Lower leg skin (tissue), 3 donors: ENCODE data around the gene ADISSP.

Experiments used
- CTCF ChIP-seq, 3 donors: fragments of 450-650 bp; IDR thresholded peaks; one replicate each; pipeline ENCODE4 v1.5.1; 2016; ENCODE audit warnings: antibody characterized with exemption in 3 of 3, mild to moderate bottlenecking in 3 of 3, moderate library complexity in 2 of 3
- POLR2A ChIP-seq, 2 donors: fragments of 450-650 bp; IDR thresholded peaks; one replicate each; pipeline ENCODE4 v1.6.1; 2016 to 2017; ENCODE audit warnings: antibody characterized with exemption in 2 of 2, mild to moderate bottlenecking in 1 of 2, moderate library complexity in 1 of 2

GRCh38 chr20:3798908-3799248 is 31.3 kb upstream of the ADISSP start:
- TF ChIP-seq POLR2A (IDR thresholded peaks at IDR 0.05) (no peak), CTCF (IDR thresholded peaks at IDR 0.05) (no peak)
